Measurements from ENCODE around the gene ETV6. TPM values are rescaled to one million over a fixed set of nuclear protein-coding genes. Genes with fewer than 3 reads are reported as not detected.

ETV6 gene
- total RNA-seq, 1 experiment from 2014 or later, result 14.1 TPM

DNA sequence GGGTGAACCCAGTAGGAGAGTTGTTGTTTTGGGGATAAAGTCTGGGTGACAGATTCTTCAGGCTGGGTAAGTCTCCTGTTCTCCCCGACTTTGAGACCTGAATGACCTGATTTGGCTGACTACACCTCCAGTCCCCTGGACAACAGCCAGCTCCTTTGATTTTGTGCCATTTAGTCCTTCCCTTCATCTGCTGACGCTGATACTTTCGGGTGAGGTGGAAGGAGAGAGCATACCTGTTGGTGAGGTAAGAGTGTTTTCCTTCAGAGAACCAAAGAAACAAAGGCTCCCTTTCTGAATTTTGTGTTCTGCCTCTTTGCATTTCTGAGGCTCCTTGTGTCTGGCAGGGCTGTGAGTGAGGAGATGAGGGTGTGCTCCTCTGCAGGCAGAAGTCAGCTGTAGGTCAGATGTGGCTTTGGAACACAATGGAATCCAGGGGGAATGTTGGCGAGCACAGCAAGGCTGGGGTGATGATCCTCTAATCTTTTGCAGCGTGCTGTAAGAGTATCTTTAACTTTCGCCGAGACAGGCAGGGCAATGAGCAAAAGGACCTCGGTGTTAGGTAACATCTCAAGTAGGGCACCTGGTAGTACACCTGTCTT is 12.1 kb downstream of the ETV6 start:
- CTCF ChIA-PET, result no interaction called here
- H3K9me3 ChIP-seq (ENCODE audit: control insufficient read depth in 1 of 2, insufficient read depth in 1 of 2, low read depth in 1 of 2, low read length in 2 of 2), result no peaks in the 10 kb centered on the region
- no peak overlapping the region for H3K9ac ChIP-seq (ENCODE audit: low read length)
- no peaks in the 10 kb centered on the region for H3K27me3 ChIP-seq (ENCODE audit: insufficient read depth, low read length)
- H3K79me2 ChIP-seq (ENCODE audit: insufficient read depth, low read length), result no peaks in the 10 kb centered on the region
- no peaks in the 10 kb centered on the region for H4K20me1 ChIP-seq (ENCODE audit: insufficient read depth)
- intact Hi-C loops (cut with micrococcal nuclease), result no loop called here
- H3K4me2 ChIP-seq (ENCODE audit: low read length), result peak overlapping the region; percentile 3; the same call in 1 of the 2 replicates
- no peak overlapping the region for H3K4me3 ChIP-seq (replicated peaks in 1 of 2; ENCODE audit: low read depth in 1 of 2, low read length in 2 of 2)
- no TSS peak for BruUV-seq (replicated peaks)
- H2AFZ ChIP-seq (ENCODE audit: low read depth, low read length, poor library complexity, severe bottlenecking), result no peak overlapping the region
- no peak for ATAC-seq
- no peak for DNase-seq (ENCODE audit: low read depth, low spot score)
- no peaks in the 10 kb centered on the region for H3K36me3 ChIP-seq (ENCODE audit: control insufficient read depth in 1 of 2, insufficient read depth in 2 of 2, low read length in 2 of 2)
- no peaks in the 10 kb centered on the region for H3K9me2 ChIP-seq (ENCODE audit: insufficient read depth)
- TF ChIP-seq TCF7L2 (IDR thresholded peaks at IDR 0.05; ENCODE audit: borderline replicate concordance, extremely low read depth, insufficient read depth, insufficient read length) (no peak), RAD21 (IDR thresholded peaks at IDR 0.05; ENCODE audit: low read depth) (no peak), SIN3A (IDR thresholded peaks at IDR 0.05; ENCODE audit: low read depth) (no peak), SRF (IDR thresholded peaks at IDR 0.05; ENCODE audit: low read depth) (no peak), YY1 (IDR thresholded peaks at IDR 0.05; ENCODE audit: extremely low read depth, insufficient replicate concordance, low read depth, low read length) (no peak), CBX3 (IDR thresholded peaks at IDR 0.05; ENCODE audit: low read depth) (no peak), ZFX (IDR thresholded peaks at IDR 0.05) (no peak), SP1 (IDR thresholded peaks at IDR 0.05; ENCODE audit: low read depth) (no peak), POLR2A (IDR thresholded peaks at IDR 0.05; ENCODE audit: borderline replicate concordance, extremely low read depth, insufficient read depth, insufficient read length) (no peak), ELF1 (IDR thresholded peaks at IDR 0.05; ENCODE audit: borderline replicate concordance, low read depth) (no peak), ZNF274 (IDR thresholded peaks at IDR 0.05; ENCODE audit: low read depth, low read length) (no peak), JUND (IDR thresholded peaks at IDR 0.05) (no peak), EZH2phosphoT487 (IDR thresholded peaks at IDR 0.05; ENCODE audit: borderline replicate concordance) (no peak), EGR1 (IDR thresholded peaks at IDR 0.05; ENCODE audit: low read depth) (no peak)
- TF ChIP-seq, protein P1, sequence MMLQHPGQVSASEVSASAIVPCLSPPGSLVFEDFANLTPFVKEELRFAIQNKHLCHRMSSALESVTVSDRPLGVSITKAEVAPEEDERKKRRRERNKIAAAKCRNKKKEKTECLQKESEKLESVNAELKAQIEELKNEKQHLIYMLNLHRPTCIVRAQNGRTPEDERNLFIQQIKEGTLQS (IDR thresholded peaks at IDR 0.05), result no peak
- TF ChIP-seq, protein P2, sequence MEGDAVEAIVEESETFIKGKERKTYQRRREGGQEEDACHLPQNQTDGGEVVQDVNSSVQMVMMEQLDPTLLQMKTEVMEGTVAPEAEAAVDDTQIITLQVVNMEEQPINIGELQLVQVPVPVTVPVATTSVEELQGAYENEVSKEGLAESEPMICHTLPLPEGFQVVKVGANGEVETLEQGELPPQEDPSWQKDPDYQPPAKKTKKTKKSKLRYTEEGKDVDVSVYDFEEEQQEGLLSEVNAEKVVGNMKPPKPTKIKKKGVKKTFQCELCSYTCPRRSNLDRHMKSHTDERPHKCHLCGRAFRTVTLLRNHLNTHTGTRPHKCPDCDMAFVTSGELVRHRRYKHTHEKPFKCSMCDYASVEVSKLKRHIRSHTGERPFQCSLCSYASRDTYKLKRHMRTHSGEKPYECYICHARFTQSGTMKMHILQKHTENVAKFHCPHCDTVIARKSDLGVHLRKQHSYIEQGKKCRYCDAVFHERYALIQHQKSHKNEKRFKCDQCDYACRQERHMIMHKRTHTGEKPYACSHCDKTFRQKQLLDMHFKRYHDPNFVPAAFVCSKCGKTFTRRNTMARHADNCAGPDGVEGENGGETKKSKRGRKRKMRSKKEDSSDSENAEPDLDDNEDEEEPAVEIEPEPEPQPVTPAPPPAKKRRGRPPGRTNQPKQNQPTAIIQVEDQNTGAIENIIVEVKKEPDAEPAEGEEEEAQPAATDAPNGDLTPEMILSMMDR (IDR thresholded peaks at IDR 0.05 in 2 of 3, conservative IDR thresholded peaks at IDR 0.05 in 1 of 3; ENCODE audit: borderline replicate concordance in 1 of 3, insufficient read depth in 1 of 3, low read depth in 2 of 3, low read length in 2 of 3), result no peak
- TF ChIP-seq, protein P3, sequence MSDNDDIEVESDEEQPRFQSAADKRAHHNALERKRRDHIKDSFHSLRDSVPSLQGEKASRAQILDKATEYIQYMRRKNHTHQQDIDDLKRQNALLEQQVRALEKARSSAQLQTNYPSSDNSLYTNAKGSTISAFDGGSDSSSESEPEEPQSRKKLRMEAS (IDR thresholded peaks at IDR 0.05), result no peak
- TF ChIP-seq, protein P4, sequence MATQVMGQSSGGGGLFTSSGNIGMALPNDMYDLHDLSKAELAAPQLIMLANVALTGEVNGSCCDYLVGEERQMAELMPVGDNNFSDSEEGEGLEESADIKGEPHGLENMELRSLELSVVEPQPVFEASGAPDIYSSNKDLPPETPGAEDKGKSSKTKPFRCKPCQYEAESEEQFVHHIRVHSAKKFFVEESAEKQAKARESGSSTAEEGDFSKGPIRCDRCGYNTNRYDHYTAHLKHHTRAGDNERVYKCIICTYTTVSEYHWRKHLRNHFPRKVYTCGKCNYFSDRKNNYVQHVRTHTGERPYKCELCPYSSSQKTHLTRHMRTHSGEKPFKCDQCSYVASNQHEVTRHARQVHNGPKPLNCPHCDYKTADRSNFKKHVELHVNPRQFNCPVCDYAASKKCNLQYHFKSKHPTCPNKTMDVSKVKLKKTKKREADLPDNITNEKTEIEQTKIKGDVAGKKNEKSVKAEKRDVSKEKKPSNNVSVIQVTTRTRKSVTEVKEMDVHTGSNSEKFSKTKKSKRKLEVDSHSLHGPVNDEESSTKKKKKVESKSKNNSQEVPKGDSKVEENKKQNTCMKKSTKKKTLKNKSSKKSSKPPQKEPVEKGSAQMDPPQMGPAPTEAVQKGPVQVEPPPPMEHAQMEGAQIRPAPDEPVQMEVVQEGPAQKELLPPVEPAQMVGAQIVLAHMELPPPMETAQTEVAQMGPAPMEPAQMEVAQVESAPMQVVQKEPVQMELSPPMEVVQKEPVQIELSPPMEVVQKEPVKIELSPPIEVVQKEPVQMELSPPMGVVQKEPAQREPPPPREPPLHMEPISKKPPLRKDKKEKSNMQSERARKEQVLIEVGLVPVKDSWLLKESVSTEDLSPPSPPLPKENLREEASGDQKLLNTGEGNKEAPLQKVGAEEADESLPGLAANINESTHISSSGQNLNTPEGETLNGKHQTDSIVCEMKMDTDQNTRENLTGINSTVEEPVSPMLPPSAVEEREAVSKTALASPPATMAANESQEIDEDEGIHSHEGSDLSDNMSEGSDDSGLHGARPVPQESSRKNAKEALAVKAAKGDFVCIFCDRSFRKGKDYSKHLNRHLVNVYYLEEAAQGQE (IDR thresholded peaks at IDR 0.05; ENCODE audit: low read depth), result no peak
- POLR2A ChIA-PET, result no interaction called here
- H3K27ac ChIP-seq (ENCODE audit: low read depth, low read length), result no peak overlapping the region
- RAD21 ChIA-PET (ENCODE audit: low non-redundant PET in 1 of 2, low total read pairs in 2 of 2, uncharacterized antibody in 2 of 2, unreplicated experiment in 2 of 2), result no interaction called here
- H3K4me1 ChIP-seq (ENCODE audit: control insufficient read depth in 1 of 2, insufficient read depth in 2 of 2, low read length in 2 of 2), result peaks cover 15 to 37% of the 10 kb centered on the region in 2 experiments; a peak in 3 of 4 replicates
